ENCODE results near the gene CIITA. TPM values are rescaled to one million over a fixed set of nuclear protein-coding genes. Genes with fewer than 3 reads are reported as not detected.
"Not testable (repeated sequence)": the region's sequence is repeated elsewhere in the genome, so short reads cannot be mapped to it uniquely, and the experiment has no call there.

CIITA gene
- total RNA-seq (2014; rRNA removed; shearing (Covaris generic)): 0.12 and 0.49 TPM in 2 replicates

DNA sequence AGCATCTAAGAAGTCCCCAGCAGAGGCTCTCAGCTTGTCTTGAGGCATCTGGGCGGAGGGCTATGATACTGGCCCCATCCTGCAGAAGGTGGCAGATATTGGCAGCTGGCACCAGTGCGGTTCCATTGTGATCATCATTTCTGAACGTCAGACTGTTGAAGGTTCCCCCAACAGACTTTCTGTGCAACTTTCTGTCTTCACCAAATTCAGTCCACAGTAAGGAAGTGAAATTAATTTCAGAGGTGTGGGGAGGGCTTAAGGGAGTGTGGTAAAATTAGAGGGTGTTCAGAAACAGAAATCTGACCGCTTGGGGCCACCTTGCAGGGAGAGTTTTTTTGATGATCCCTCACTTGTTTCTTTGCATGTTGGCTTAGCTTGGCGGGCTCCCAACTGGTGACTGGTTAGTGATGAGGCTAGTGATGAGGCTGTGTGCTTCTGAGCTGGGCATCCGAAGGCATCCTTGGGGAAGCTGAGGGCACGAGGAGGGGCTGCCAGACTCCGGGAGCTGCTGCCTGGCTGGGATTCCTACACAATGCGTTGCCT, at the start of gene CIITA:
TSS of gene CIITA (plus strand) at position 404 of the 543 bp plus-strand sequence. CDS start at position 533, 129 bp downstream.
- peak; percentile 93 for DNase-seq (ENCODE audit: low read depth)

DNA sequence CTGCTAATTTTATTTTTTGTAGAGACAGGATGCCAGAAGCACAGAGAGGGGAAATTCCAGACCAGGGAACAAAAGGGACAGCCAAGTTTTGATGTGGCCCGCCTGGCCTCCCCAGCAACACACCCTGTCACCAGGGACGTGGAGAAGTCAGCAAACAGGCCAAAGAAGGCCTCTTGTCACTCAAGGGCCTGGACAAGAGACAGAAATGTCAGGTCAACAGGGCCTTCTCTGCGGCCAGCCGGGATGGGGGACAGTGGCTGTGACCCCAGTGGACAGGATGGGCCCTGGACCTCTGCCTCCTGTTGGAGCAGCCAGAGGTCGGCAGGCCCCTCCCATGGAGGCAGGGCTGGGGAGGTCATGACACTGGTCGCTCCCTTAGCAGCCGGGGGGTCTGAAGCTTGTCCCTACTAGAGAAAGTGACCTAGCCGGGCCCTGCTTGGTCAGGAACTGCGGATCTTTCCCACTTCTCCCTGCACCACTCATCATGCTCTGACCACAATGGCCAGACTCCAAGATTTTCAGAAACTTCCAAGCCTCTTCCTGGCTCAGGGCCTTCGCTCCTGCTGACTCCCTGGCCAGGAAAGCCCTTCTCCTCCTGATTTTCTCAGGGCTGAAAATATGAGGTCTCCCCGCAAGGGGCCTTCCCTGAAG, 49.2 kb upstream of the CIITA start:
- DNase-seq (ENCODE audit: low read depth): peak; percentile 91

GRCh38 chr16:10828851-10829366, 48.1 kb upstream of the CIITA start:
- peak; percentile 91 for DNase-seq (ENCODE audit: low read depth)

- DNase-seq (ENCODE audit: low read depth): not testable (repeated sequence)
Observed at GRCh38 chr16:10829390-10830098, 47.5 kb upstream of the CIITA start.

GRCh38 chr16:10830240-10830639, 46.8 kb upstream of the CIITA start:
- not testable (repeated sequence) for DNase-seq (ENCODE audit: low read depth)

GRCh38 chr16:10831894-10832886, 44.8 kb upstream of the CIITA start:
- no peak for DNase-seq (ENCODE audit: low read depth)

DNA sequence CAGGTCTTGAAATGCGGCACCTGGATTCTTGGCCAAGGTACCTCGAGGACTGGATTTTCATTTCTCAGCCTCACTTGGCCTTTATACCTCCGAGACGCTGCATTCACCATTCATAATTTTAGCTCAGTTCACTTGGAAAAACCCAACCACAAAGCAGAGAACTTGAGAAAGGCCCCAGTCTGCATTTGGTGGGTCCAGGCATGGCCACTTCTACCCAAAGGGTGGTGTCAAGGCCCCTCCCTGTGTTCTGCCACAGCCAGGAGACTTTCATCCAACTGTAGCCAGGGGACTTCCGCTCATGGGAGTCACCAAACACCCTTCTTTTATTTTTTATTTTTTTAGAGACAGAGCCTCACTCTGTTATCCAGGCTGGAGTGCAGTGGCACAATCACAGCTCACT, 43.7 kb upstream of the CIITA start:
- DNase-seq (ENCODE audit: low read depth): no peak

GRCh38 chr16:10834130-10834529, 42.9 kb upstream of the CIITA start:
- no peak for DNase-seq (ENCODE audit: low read depth)

DNA sequence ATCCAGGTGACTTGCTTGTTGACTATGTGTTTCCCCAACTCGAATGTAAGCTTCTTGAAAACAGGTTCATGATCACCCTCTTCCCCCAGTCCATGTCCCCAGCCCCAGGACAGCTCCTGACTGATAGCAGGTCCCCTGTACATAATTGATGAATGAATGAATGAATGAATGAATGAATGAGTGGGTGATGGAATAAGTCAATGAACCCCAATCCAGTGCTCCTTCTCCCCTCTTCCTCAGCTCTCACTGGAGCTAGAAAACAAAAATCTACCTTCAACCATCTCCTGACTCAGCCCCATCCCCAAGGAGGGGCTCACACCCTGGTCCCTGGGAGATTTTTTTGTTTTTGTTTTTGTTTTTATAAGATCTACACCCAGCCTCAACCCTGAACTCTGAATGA, 42.2 kb upstream of the CIITA start:
- no peak for DNase-seq (ENCODE audit: low read depth)

GRCh38 chr16:10835281-10835931, 41.6 kb upstream of the CIITA start:
- DNase-seq (ENCODE audit: low read depth): no peak

GRCh38 chr16:10836174-10836853, 40.7 kb upstream of the CIITA start:
- DNase-seq (ENCODE audit: low read depth): no peak

- DNase-seq (ENCODE audit: low read depth): no peak
Observed at GRCh38 chr16:10838621-10839278, 38.3 kb upstream of the CIITA start.

DNA sequence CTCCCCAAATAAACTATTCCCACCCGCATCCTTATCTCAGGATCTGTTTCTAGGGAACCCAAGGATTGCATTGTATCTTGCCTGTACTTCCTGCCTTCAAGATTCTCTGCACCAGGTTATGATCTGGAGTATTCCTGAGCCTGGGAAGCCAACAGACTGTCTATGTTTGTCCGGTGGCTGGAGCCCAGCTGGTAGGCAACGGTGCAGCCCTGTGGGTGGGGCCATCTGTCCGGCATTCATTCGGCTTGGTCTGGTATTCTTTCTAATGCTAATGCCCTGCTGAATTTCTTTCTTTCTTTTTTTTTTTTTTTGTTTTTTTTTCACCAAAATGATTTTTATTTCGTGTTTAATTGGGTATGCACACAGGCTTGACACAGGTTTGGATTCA, 37.7 kb upstream of the CIITA start:
- DNase-seq (ENCODE audit: low read depth): no peak

- no peak for DNase-seq (ENCODE audit: low read depth)
Observed at GRCh38 chr16:10840703-10841102, 36.3 kb upstream of the CIITA start.

- DNase-seq (ENCODE audit: low read depth): no peak
Observed at GRCh38 chr16:10846213-10846998, 30.6 kb upstream of the CIITA start.

- DNase-seq (ENCODE audit: low read depth): no peak
Observed at GRCh38 chr16:10847176-10847575, 29.8 kb upstream of the CIITA start.

GRCh38 chr16:10849736-10850477, 27.1 kb upstream of the CIITA start:
- no peak for DNase-seq (ENCODE audit: low read depth)

GRCh38 chr16:10850478-10850850, 26.5 kb upstream of the CIITA start:
- no peak for DNase-seq (ENCODE audit: low read depth)
